GM18951 (cell line): Measurements from ENCODE around the gene MOG.

Source experiments
- POLR2A ChIP-seq: IDR thresholded peaks from 4 replicates; pipeline ENCODE4 v1.6.1; 2011; ENCODE audit warnings: mild to moderate bottlenecking; ENCODE audit not compliant: insufficient read length, insufficient read depth; ENCODE audit errors: extremely low read depth
- in situ Hi-C: fragments of 300-500 bp; cut with MboI; formaldehyde crosslinking; loops from one replicate; pipeline ENCODE4 v1.12.0; 2022; ENCODE audit warnings: low sequenced_read_pairs, mixed read lengths, inconsistent platforms; ENCODE audit not compliant: unreplicated experiment

Gene MOG

DNA sequence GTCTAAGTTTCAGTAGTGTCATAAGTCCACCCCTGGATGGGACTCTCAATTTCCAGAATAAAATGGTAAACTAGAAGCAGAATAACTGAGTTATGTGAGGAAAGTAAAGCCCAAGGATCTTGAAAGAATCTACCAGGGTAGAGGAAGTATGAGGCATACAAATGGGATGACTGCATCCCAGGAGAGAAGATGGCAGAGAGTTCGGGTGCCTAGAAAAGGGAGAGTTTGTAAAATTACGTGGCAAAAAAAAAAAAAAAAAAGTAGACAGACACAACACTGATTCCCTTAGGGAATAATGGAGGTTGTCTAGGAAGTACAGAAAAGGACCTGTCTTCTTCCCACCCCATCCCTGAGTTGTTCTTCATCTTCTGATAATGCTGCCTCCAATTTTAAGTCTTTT lies 27.3 kb upstream of the MOG start:
- no peak for TF ChIP-seq POLR2A
- in situ Hi-C loops = no loop called here

DNA sequence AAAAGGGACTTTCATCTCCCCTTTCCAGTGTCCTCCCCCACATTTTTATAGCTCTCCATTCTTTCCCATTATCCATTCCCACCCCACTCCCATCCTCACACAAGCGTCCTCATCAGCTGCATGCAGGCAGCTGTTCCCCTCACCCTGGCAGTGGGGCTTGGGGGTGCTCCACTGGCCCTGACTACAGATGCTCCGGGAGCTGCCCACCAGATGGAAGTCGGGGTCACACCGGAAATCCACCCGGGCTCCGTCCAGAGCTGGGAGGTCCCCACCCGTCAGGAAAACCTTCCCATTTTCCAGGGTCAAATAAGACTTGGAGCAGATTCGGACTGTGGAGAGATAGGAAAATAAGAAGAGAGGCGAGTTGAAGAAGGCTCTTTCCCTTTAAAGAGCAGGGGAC lies 26.6 kb upstream of the MOG start:
- in situ Hi-C loops = no loop called here
- no peak for TF ChIP-seq POLR2A

DNA sequence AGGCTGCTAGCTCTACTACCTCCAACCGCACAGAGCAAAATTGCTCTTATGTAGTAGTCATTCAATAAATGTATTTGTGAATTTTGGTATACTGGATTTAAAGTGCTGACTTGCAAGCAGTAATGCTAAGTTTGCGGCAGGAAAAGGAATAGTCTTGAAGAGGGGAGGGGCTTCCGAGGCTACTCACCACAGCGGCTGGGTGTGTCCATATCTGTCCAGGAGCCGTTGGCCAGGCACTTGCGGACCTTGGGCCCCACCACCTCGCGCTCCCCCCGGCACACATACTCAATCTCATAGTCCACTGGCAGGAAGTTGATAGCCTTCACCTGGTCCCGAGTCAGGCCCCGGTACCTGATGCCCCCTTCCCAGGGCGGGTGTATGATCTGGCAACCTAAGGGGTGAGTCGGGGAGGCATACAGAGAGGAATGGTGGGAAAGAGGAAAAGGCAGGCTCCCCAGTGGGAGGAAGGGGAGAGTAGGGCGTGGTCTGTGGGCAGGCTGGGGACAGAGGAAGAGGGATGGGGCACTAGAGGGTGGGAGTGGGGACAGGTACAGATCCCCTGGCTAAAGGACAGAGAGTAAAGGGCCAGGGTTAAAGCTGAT lies 25.6 kb upstream of the MOG start:
- in situ Hi-C loops = no loop called here
- TF ChIP-seq POLR2A = no peak

DNA sequence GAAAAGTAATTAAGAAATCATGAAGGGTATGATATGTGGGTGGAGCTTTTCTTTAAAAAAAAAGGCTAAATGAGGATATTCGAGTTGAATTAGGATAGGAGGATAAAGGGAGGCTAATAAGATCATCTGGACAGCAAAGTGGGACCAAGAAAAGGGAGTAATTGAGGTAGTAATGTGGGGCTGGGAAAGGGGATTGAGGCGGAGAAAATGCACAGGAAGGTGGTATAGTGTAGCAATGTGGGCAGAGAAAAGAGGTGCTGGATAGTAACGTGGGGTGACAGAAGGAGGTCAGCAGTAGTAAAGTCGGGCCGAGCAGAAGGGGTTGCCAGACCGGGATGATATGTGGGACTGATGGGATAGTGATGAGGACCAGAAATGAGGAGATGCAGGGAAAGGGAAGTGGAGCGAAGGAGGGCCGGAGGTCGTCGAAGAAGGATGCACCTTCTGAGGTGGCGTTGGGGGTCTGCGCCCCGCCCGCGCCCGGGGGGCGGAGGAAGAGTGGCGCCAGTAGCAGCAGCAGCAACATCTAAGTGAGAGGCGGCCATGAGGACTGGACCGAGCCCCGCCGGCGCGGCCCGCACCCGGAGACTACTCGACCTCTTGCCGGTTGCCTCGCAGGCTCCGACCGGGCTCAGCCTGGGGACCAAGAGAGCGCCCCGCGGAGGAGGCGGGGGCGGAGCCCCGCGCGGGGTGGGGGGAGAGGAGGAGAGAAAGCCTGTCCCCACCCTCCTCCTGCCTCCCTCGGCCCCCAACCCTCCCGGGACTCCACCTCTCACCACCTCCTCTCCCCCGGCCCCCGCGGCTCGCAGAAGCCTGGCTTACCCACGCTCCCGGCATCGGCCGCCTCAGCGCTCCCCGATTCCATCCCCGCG lies 24.8 kb upstream of the MOG start:
- no peak for TF ChIP-seq POLR2A

DNA sequence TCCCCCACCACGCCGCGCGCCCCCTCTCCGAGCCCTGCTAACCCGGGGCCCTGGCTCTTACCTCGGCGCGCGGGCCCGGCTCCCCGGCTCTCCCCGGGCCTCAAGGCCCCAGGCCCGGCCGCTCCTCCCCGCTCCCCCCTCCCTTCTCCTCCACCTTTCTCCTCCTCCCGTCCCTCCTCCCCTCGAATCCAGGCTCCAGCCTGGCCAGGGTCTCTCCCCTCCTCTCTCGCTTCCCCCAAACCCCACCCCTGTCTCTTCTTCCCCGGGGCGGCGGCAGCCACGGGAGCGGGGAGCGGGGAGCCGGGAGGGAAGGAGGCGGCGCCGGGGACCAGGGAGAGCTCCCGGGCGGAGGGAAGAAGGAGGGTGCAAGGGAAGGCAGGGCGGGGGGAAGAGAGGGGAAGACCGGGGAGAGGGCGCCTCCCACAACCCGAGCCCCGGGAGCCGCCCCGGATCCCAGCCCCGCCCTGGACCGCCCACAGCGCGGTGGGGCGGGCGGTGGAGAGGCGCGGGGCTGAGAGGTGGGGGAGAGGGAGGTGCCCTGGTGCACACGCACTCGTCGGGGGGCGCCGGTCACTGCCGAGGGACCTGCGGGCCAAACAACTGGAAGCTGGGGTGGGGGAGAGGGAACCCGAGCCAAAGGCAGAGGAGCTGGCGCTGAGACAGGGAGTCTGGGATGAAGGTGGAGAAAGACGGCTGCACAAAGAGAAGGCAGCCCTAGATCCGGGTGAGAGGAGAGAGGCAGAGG lies 23.9 kb upstream of the MOG start, which contains the start of gene GABBR1:
Gene GABBR1 (minus strand): TSS at position 395 of the 745 bp plus-strand sequence. CDS start 798 bp downstream, outside the sequence.
- TF ChIP-seq POLR2A = peak; percentile 29
- in situ Hi-C loops = no loop called here

More for the DNA sequence above, 24.8 kb upstream of the MOG start:
- in situ Hi-C loops = no loop called here

DNA sequence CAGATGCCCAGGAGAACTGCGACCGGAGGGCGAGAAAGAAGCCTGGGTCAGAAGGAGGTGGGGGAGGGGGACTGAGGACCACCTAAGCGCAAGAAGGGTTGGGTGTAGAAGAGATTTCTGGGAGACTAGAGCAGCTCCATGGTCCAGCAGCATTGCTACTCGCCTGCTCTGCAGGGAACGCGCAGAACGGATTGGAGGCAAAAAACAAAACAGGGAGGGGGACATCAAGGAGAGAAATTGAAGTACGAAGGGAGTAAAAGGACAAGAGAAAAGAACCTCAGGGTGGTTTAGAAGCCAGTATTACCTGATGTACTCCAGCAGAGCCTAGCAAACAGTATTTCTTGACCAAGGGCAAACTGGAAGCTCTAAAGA lies 23.4 kb upstream of the MOG start:
- in situ Hi-C loops = no loop called here
- no peak for TF ChIP-seq POLR2A

DNA sequence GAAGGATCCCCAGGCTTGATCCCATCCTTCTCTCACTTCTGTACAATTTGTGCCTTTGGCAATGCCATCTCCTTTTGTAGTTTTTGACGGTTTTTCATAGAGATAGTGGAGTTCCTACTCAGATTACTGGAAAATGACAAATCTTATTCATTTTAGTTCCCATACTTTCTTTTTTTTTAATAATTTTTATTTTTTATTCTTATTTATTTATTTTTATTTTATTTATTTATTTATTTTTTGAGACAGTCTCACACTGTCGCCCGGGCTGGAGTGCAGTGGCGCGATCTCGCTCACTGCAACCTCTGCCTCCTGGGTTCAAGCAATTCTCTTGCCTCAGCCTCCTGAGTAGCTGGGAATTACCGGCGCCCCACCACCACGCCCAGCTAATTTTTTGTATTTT lies 19.6 kb upstream of the MOG start:
- in situ Hi-C loops = no loop called here
- no peak for TF ChIP-seq POLR2A

DNA sequence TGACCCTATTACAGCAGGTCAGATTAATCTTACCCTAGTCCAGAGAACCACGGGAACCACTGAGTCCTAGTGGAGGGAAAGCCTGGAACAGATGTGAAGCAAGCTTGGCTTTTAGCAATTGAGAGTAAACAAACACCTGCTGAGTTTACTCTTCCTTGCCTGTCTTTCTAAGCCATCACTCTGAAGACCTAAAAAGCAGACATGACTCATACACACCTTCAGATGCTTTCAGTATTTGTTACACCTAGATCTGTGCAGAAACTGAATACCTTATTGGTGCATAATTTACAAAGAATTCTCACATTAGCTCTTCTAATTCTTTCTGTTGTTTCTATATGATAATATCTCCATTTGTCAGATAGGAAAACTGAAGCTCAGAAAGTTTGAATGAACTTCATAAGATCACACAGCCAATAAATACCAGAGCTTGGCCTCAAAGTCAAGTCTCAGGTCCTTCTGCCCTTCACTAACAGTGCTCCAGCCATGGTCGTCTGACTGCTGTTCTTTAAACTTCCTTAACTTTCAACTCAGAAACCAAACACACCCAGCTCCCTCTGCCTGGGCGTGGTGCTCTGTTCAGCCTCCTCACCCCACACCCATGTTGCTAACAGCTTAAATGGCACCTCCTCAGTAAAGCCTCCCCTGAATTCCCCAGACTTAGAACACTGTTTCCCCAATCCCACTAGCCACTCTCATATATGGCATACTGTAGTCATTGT lies 15.3 kb upstream of the MOG start:
- in situ Hi-C loops = no loop called here
- TF ChIP-seq POLR2A = no peak

DNA sequence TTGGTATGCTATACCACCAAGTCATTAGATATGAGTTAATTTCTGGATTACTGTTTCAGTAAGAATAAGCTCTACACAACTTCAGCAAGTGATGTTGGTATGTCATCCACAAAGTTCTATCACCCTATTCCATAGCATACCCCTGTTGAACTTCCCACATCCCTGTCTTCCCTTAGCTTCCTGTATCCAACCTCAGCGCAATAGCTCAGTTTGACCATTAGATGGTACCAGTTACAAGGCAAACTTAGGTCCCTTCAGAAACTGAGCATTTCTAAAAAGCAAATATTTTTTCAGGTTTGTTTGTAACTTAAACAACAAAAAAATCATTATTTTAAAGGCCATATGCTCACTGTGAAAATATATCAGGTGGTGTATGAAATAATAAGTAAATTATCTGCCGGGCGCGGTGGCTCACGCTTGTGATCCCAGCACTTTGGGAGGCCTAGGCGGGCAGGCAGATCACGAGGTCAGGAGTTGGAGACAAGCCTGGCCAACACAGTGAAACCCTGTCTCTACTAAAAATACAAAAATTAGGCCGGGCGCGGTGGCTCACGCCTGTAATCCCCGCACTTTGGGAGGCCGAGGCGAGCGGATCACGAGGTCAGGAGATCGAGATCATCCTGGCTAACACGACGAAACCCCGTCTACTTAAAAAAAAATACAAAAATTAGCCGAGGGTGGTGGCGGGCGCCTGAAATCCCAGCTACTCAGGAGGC lies 8.8 kb upstream of the MOG start:
- in situ Hi-C loops = no loop called here
- no peak for TF ChIP-seq POLR2A

DNA sequence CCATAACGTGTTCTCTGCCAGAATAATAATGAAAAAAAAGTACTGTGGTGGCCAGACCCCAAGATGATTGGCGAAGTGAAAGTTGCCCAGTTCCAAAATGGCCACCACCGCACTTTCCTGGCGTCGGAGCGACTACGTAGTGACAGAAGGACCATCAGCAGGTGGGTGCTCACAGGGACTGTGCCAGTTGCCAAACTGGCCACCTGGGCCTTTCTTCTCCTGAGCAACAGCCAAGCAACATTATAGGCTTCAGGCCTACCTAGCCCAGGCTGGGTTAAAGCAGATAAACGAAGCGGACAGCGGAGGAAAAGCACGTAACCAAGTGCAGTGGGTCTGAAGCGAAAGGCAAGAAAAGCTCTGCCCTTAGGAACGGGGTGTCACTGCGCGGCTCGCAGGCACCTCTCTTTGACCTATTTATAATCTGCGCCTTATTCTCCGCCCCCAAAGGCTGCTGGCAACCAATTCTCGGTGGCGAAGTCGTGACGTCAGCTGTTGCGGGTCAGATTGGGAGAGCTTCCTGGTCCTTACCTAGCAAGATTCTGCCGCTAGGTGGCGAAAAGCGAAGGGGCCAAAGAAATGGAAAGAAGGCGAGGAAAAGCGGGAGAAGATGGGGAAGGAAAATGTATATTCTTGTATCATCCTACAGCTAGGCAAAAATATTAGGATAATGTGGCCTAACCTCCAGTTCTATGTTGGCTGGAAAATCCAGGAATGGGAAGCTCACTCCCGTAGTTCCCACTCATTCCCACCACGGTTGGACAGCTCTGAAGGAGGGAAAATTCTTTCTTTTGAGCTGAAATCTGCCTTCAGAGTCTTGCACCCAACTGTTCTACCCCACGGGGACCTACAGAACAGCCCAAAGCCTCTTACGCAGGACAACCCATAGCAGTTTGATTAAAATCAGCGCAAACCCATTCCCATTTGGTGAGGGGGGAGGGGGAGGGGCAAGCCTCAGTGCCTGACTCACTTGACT lies 6.9 kb upstream of the MOG start:
- peak; percentile 79 for TF ChIP-seq POLR2A
- in situ Hi-C loops = no loop called here

DNA sequence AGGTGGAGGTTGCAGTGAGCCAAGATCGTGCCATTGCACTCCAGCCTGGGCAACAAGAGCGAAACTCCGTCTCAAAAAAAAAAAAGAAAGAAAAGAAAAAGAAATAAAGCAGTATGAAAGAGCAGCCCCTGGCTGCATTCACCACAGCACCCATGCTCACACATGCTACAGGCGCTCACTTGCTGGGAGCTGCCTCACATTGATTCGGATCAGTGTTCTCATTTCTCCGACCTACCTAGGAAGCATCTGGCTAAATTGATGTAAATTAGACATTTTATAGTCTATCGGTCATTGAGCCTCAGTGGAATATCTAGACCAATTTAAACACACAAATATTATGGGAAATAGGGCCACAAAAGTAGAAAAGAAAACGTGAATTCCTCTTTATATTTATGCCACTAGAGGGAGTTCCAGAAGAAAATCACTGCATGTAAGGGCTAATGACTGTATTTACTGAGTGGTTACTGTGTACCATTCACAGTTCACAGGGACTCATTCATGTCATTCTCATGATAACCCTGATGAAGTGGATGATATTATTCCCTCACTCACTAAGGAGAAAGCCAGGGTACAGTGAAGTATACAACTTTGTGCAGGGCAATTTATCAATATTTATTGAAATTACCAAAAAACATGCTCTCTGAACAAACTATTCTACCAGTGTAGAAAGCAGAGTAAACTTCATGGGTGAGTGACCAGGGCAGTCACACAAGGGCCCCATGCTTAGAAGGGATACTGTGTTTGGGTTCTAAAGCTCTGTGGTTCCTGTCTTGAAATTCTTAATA lies 5.3 kb upstream of the MOG start:
- no peak for TF ChIP-seq POLR2A
- in situ Hi-C loops = no loop called here

DNA sequence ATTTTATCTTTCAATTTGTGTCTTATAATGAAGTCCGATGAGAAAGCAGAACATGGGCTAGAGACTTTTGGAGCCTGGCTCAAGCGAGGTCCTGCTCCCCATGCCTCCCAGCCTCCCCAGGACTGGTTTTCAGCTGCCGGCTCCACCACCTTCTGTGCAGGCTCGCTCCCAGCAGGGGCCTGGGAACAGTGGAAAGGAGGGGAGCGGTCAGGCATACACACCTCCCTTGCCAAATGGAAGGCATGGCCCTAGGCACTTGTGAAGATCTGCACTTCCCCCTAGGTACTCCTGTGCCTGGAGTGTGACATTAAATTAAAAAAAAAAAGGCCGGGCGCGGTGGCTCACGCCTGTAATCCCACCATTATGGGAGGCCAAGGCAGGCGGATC lies 4.7 kb upstream of the MOG start:
- TF ChIP-seq POLR2A = no peak
- in situ Hi-C loops = no loop called here
